ENCODE measurements around the gene EVA1C.
"Not testable (repeated sequence)": the region's sequence is repeated elsewhere in the genome, so short reads cannot be mapped to it uniquely, and the experiment has no call there.

The EVA1C gene

DNA sequence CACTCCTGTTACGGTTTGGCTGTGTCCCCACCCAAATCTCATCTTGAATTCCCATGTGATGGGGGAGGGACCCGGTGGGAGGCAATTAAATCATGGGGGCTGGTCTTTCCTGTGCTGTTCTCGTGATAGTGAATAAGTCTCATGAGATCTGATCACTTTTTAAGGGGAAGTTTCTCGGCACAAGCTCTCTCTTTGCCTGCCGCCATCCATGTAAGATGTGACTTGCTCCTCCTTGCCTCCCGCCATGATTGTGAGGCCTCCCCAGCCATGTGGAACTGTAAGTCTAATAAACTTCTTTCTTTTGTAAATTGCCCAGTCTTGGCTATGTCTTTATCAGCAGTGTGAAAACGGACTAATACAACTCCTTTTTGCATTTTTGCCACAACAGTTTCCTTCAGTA is 118.3 kb downstream of the EVA1C start:
- not testable (repeated sequence) for DNase-seq (ENCODE audit: low read depth)

DNA sequence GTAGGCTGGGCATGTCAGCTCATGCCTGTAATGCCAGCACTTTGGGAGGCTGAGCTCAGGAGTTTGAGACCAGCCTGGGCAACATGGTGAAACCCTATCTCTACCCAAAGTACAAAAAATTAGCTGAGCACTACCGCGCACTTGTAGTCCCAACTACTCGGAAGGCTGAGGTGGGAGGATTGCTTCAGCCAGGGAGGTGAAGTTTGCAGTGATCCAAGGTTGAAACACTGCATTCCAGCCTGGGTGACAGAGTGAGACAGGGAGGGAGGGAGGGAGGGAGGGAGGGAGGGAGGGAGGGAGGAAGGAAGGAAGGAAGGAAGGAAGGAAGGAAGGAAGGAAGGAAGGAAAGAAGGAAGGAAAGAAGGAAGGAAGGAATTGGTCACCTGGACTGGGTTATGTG is 119.1 kb downstream of the EVA1C start:
- DNase-seq (ENCODE audit: low read depth): not testable (repeated sequence)

DNA sequence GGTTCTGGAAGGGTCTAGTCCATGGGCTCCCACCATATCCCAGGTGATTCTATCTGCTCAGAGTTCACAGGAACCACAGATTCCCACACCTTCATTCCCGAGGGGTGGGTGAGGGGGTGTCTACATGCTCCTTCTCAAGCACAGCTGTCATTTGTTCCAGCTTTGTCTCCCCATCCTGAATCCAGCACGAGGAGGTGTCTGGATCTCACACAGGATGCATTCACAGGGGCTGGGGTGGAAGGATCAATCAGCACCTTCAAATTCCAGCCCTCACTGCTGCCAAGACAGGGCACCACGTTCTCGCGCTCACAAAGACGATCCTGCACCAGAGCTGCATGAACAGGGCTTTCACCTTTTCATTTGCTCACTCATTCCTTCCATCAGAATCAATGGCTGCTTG is 120.1 kb downstream of the EVA1C start:
- no peak for DNase-seq (ENCODE audit: low read depth)

DNA sequence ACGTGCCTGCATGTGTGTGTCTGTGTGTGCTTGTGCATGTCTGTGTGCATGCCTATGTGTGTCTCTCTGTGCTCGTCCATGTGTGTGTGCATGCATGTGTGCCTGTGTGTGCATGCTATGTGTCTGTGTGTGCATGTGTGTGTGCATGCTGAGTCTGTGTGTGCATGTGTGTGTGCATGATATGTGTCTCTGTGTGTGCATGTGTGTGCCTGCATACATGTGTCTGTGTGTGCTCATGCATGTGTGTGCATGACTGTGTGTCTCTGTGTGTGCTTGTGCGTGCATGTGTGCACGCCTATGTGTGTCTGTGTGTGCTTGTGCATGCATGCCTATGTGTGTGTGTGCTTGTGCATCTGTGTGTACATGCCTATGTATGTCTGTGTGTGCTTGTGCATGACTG is 120.5 kb downstream of the EVA1C start:
- DNase-seq (ENCODE audit: low read depth): no peak

DNA sequence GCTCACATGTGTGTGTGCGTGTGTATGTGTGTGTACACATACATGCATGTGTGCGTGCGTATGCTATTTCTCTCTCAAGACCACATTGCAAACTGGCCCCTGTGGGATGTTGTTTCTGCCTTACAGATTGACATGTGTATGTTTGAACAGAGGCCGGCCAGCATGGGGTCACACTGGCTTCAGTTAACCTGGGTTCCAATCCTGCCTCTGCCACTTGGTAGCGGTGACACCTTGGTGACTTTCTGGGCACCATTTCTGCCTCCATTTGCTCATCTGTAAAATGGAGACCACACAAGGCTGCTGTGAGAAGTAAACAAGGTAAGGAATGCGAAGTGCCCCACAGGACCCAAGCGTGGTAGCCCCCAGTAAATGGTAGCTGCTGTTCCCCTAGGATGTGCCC is 121.1 kb downstream of the EVA1C start:
- DNase-seq (ENCODE audit: low read depth): no peak

DNA sequence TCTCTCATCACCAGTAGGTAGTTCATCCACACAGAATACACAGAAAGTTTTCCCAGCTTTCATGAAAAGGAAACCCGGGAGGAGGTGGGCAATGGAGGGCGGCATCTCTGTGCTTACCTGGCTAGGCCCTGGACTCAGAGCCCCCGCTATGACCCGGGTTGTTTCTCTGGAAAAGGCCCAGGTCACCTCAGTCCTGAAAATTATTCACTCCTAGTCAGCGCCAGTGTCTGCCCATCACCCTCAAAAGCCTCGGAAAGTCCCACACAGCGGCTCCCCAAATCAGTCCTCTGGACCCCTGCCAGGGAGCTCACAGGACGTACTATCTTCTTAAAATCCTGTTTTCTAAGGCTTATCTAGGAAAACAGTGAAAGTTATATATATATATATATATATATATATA is 121.6 kb downstream of the EVA1C start:
- DNase-seq (ENCODE audit: low read depth): no peak

DNA sequence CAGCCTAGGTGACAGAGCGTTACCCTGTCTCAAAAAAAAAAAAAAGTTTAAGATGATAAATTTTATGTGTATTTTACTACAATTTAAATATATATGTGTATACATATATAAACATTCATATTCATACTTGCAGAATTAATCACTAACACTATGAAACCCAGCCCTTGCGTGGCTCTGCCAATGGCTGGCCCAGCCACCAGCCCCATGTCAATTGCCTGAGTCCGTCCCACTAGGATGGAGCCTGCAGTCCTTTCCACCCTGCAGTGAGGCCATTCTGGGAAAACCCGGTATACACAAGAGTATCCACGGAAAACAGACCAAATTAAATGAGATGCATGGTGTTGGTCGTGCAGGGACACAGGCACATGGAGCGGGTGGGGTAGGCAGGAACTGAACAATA is 123.1 kb downstream of the EVA1C start:
- DNase-seq (ENCODE audit: low read depth): no peak

DNA sequence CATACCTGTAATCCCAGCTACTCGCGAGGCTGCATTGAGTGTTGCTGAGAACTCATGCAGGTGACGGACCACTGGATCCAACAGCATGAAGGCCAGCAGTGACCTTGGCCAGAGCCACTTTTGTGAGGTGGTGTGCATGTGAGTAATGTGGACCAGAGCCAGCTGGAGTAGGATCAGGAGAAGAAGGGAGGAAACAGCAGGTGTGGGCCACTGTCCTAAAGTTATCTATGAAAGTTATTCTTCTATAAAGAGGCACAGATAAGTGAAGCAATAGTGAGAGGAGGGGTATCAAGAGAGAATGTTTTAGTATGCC is 125.0 kb downstream of the EVA1C start:
- no peak for DNase-seq (ENCODE audit: low read depth)

DNA sequence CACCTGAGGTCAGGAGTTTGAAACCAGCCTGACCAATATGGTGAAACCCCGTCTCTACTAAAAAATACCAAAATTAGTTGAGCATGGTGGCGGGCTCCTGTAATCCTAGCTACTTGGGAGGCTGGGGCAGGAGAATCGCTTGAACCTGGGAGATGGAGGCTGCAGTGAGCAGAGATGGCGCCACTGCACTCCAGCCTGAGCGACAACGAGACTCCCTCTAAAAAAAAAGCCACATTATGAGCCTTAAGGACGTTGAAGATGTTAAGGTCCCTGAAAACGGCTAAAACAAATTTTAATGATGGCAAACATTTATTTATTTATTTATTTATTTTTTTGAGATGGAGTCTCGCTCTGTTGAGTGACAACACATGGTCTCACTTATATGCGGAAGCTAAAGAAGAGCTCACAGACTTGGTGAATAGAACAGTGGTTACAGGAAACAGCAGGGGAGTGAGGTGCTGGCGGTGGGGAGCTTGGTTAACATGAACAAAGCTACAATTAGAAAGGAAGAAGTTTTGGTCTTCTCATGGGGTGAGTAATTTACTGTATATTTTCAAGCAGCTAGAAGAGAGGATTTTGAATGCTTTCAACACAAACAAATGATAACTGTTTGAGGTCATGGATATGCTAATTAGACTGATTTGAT is 125.8 kb downstream of the EVA1C start:
- no peak for DNase-seq (ENCODE audit: low read depth)

DNA sequence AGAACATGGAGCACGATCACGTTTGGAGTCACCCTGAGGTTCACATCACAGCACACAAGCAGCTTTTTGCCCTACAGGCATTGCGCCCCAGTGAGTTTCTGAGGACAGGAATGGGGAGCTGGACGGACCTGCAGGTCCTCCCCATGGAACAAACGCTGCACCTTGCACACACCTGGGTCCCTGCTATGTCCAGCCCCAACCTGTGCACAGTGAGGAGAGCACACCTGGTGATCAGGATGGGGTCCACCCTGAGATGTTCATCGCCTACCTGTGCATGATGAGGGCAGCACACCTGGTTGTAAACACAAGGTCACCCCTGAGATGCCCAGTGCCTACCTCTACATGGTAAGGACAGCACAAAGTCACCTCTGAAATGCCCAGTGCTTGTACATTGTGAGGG is 126.9 kb downstream of the EVA1C start:
- DNase-seq (ENCODE audit: low read depth): no peak

DNA sequence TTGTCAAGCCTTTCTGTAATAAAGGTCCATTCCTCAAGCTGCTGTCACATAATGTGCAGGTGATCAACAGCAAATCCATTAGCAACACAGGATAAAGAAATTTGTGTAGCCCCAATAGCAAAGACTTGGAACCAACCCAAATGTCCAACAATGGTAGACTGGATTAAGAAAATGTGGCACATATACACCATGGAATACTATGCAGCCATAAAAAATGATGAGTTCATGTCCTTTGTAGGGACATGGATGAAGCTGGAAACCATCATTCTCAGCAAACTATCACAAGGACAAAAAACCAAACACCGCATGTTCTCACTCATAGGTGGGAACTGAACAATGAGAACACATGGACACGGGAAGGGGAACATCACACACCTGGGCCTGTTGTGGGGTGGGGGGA is 130.6 kb downstream of the EVA1C start:
- not testable (repeated sequence) for DNase-seq (ENCODE audit: low read depth)

DNA sequence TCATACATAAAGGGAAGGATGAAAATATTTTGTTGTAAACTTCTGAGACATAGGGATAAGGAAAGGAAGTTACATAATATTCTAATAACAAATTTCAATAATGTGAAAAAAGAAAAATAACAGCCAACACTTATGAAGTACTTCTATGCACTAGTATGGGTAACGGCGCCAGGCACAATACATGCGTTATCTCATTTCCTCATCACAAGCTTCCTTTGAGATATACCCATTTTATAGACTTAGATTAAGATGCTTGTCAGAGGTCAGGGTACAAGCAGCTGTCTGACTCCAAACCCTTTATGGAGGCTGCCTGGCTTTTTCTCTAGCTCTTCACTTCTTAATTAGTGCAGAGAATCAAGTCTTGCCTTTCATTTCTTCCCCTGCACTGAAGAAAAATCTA is 131.5 kb downstream of the EVA1C start:
- no peak for DNase-seq (ENCODE audit: low read depth)

DNA sequence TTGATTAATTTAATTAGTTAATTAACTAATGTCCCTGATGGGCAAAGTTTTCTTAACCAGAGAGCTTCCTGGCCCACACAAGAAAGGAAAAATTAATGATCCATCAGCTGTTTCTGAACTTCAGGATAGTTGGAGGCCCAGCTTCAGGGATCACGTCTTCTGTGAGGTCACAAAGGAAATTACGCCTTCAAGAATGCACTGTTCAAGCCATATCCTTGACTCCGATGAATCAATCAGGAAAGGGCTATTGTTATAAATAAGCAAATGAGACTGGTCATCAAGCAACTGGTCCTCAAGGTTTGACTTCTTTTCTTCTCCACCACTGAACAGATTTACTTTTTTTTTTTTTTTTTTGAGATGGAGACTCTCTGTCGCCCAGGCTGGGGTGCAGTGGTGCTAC is 132.2 kb downstream of the EVA1C start:
- no peak for DNase-seq (ENCODE audit: low read depth)

DNA sequence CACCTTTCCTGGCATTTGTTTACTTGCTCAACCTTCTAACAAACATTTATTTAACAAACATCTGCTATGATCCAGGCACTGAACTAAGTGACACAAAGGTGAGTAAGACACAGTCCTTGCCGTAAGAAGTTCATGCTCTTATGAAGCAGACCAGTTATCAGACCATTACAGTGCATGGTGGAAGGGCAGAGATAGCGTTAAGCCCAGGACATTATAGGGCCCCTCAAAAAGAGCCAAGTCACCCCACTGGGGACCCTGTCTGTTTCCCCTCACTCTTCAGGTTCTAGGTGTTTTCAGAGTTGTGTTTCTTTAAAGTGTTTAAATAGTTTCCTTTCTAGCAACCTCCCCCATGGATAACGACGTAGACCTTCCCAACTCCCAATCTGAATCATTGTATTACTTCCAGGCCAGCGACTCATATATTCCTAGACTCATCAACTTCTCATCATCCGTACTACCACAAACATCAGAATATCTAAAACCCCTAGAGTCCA is 133.5 kb downstream of the EVA1C start:
- no peak for DNase-seq (ENCODE audit: low read depth)

DNA sequence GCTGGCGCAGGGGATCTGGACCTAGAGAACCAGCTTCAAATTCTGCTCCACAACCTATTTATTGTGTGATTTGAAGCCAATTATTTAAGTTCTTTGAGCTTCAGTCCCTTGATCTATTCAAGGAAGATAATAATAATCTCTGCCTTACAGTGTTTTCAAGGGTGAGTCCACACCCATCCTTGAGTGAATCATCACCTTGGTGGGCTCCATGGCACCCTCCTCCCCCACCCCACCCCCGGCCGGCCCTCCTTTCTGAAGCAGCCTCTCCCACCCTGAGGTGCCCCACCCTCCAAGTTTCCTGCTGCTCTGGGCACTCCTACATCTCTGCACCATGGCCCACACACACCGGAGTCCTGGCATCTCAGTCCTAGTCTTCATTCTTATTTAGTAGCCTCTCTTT is 134.5 kb downstream of the EVA1C start:
- DNase-seq (ENCODE audit: low read depth): no peak

DNA sequence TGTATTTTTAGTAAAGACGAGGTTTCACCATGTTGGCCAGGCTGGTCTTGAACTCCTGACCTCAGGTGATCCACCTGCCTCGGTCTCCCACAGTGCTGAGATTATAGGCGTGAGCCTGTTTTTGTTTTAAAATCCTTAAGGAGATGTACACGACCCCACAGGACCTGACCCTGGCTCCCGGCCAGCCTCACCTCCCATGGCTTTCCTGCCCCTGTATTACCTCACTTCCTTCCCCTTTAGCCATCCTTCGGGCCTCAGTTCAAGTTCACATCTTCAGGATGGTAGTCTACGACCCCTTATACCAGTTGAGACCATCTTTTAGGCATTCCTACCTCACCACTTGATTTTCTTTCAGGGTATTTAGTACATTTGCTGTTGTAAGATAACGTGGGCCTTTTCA is 136.5 kb downstream of the EVA1C start:
- no peak for DNase-seq (ENCODE audit: low read depth)

DNA sequence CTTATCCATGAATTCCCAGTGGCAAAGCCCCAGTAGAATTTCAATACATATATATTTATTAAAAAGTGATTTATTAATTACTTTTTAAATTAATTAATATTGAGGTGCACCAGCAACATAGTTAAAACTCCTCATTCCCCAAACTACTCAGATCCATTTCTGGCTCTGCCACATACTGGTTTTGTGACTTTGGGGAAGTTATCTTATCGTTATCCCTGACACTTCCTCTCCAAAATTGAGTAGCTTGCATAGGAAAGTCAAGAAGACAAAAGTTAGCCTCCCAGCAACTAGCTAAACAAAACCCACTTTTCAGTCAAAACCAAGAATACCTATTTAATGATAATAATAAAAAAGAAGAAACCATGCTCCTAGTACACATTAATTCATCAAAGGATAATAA is 136.9 kb downstream of the EVA1C start:
- no peak for DNase-seq (ENCODE audit: low read depth)

DNA sequence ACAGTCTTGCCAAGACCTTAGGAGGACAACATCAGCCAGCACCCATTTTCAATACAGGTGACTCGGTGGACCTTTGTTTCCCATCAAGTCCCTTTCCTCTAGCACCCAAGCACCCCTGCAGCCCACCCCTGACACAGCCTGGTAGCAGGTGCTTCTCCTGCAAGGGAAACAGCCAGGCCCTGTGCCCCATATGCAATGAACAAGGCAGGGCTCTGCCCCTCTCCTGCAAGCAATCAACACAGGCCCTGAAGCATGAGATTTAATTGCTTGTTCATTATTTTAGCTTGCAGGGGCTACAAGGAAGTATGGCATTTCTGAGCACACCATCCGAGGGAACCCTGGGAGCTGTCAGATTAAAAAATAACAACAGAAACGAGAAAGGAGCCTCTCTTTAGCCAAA is 137.4 kb downstream of the EVA1C start:
- no peak for DNase-seq (ENCODE audit: low read depth)

DNA sequence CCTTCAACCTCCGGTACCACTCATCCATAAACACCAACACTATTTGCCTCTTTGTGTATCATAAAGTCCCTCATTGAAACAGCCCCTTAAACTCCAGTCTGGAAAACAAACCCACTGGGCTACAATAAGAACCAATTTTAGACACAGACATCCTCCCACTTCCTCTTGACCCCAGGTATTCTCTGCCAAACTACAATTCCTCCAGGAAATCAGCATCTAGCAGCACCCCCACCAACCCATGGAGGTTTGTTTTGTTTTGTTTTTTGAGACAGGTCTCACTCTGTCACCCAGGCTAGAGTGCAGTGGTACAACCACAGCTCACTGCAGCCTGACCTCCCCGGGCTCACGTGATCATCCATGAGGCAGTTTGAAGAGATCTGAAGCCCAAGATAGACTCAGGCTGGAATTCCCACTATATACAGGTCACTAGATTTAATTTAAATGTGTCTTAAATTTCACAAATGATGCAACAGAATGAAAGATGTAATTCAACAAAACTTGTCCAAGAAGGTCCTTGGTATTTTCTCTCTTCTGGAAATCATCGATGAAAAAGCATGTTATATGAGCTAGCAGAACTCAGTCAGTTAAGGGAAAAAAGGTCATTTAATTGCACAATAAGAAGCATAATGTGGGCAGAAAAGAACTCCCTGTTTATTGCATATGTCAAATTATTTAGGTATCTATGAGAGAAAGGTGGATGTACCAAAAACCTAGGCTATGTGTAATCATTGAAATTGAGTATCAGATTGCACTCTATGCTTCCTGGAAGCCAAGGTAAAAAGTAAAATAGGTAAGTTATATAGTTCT is 142.5 kb downstream of the EVA1C start:
- no peak for DNase-seq (ENCODE audit: low read depth)

DNA sequence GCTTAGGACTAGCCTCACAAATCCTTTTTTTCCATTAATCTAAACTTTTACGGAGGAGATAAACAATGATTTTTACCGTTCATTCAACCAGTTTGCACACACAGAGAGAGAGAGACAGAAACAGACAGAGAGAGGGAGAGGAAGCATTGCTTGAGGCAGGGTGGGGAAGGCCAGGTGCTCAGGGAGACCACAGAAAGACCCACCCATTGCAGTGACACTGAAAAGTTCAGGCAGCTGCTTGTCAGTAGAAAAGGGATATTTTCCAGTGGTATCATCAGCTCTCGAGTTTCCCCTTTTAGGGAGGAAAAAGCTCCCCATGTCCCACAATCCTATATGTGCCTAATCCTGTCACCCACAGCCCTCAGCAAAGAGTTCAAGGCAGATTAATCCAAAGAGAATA is 145.6 kb downstream of the EVA1C start:
- no peak for DNase-seq (ENCODE audit: low read depth)

DNA sequence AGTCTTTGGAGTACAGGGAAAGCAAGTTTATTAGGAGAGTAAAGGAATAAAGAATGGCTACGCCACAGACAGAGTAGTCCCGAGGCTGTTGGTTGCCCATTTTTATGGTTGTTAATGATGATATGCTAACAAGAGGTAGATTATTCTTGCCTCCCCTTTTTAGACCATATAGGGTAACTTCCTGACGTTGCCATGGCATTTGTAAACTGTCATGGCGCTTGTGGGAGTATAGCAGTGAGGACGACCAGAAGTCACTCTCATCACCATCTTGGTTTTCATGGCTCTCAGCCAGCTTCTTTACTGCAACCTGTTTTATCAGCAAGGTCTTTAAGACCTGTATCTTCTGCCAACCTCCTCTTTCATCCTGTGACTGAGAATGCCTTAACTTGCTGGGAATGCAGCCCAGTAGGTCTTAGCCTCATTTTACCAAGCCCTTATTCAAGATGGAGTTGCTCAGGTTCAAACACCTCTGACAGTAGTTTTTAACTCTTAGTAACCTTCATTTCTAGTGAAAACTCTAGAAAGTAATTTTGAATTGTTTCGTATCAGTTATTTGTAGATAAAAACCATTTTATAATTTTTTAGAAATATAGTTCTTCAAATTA is 146.6 kb downstream of the EVA1C start:
- no peak for DNase-seq (ENCODE audit: low read depth)

DNA sequence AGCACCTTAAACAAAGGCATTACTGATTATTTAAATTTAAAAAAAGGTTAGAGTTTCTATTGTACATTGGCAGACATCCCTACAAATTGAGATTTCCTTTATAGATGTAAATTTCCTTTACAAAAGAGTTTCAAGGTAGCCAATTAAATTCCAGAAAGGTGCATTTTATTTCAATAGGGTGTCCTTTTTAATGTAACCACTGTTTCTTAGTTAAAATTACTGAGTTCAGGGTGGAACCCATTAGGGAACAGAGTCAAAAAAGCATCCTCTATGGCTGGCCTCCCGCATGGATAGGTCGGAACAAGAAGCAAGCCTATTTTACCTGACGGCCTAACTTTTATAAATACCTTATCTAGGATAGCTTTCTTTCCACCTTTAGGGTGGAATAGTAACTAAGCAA is 148.4 kb downstream of the EVA1C start:
- DNase-seq (ENCODE audit: low read depth): no peak

DNA sequence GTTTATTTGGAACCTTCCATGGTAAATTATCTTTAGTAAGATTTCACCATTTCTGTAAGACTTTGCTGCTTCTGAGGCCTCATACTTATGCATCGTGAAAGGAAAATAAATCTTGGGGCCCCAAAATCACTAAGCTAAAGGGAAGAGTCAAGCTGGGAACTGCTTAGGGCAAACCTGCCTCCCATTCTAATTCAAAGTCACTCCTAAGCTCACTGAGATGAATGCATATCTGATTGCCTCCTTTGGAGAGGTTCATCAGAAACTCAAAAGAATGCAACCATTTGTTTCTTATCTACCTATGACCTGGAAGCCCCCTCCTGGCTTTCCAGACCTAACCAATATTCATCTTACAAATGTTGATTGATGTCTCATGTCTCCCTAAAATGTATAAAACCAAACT is 149.0 kb downstream of the EVA1C start:
- not testable (repeated sequence) for DNase-seq (ENCODE audit: low read depth)

DNA sequence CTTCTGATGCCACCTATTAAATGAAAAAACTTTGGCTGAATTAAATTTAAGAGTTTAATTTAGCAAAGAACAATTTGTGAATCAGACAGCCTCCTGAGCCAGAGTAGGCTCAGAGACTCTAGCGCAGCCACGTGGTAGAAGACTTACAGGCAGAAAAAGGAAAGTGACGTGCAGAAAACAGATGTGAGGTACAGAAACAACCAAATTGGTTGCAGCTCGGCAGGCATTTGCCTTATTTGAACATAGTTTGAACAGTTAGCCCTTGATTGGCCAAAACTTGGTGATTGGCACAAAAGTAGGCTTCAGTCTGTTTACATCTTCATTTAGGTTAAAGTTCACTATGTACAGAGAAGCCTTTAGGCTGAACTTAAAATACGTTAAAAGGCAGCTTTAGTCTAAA is 149.9 kb downstream of the EVA1C start:
- DNase-seq (ENCODE audit: low read depth): no peak

Measured in activated T-cell treated with anti-CD3 and anti-CD28 coated beads for 24 hours (primary cell).